ENCODE measurements around the gene PPP2R2B. TPM values are rescaled to one million over a fixed set of nuclear protein-coding genes. Genes with fewer than 3 reads are reported as not detected.
"Not testable (repeated sequence)": the region's sequence is repeated elsewhere in the genome, so short reads cannot be mapped to it uniquely, and the experiment has no call there.

Gene PPP2R2B
- total RNA-seq, 1 donor from 2014 or later: 0.03 TPM

GRCh38 chr5:146624179-146624578, 254.4 kb downstream of the PPP2R2B start:
- DNase-seq (ENCODE audit: low spot score) (no peak), ATAC-seq (no peak)

GRCh38 chr5:146623666-146624065, 254.9 kb downstream of the PPP2R2B start:
- DNase-seq (ENCODE audit: low spot score): no peak

GRCh38 chr5:146623009-146623408, 255.5 kb downstream of the PPP2R2B start:
- DNase-seq (ENCODE audit: low spot score) (no peak), ATAC-seq (no peak)

More at GRCh38 chr5:146623666-146624065, 254.9 kb downstream of the PPP2R2B start:
- ATAC-seq: no peak

- ATAC-seq: no peak
- no peak for DNase-seq (ENCODE audit: low spot score)
These were observed 256.2 kb downstream of the PPP2R2B start for GRCh38 chr5:146622391-146622790.

- DNase-seq (ENCODE audit: low spot score) (no peak), ATAC-seq (no peak)
These were observed 257.9 kb downstream of the PPP2R2B start for GRCh38 chr5:146620669-146621051.

GRCh38 chr5:146620031-146620668, 258.4 kb downstream of the PPP2R2B start:
- no peak for ATAC-seq
- no peak for DNase-seq (ENCODE audit: low spot score)

GRCh38 chr5:146618434-146618833, 260.1 kb downstream of the PPP2R2B start:
- ATAC-seq: peak; percentile 35
- DNase-seq (ENCODE audit: low spot score): no peak

- not testable (repeated sequence) for DNase-seq (ENCODE audit: low spot score); ATAC-seq
These were observed 268.8 kb downstream of the PPP2R2B start for GRCh38 chr5:146609731-146610130.

- ATAC-seq (no peak), DNase-seq (ENCODE audit: low spot score) (no peak)
These were observed 270.8 kb downstream of the PPP2R2B start for GRCh38 chr5:146607659-146608332.

GRCh38 chr5:146606893-146607292, 271.7 kb downstream of the PPP2R2B start:
- ATAC-seq (no peak), DNase-seq (ENCODE audit: low spot score) (no peak)

- DNase-seq (ENCODE audit: low spot score): no peak
- no peak for ATAC-seq
These were observed 278.2 kb downstream of the PPP2R2B start for GRCh38 chr5:146600376-146600775.

- no peak for ATAC-seq
- DNase-seq (ENCODE audit: low spot score): no peak
These were observed 279.3 kb downstream of the PPP2R2B start for GRCh38 chr5:146599261-146599660.

- DNase-seq (ENCODE audit: low spot score): no peak
- ATAC-seq: no peak
These were observed 283.5 kb downstream of the PPP2R2B start for GRCh38 chr5:146595088-146595487.

- no peak for DNase-seq (ENCODE audit: low spot score)
- no peak for ATAC-seq
These were observed 286.2 kb downstream of the PPP2R2B start for GRCh38 chr5:146592352-146592751.

GRCh38 chr5:146589028-146589345, 289.6 kb downstream of the PPP2R2B start:
- ATAC-seq: no peak
- DNase-seq (ENCODE audit: low spot score): no peak

- DNase-seq (ENCODE audit: low spot score): no peak
- no peak for ATAC-seq
These were observed 290.1 kb downstream of the PPP2R2B start for GRCh38 chr5:146588331-146589027.

- DNase-seq (ENCODE audit: low spot score): no peak
- ATAC-seq: no peak
These were observed 291.8 kb downstream of the PPP2R2B start for GRCh38 chr5:146586752-146587151.

- no peak for ATAC-seq
- no peak for DNase-seq (ENCODE audit: low spot score)
These were observed 293.8 kb downstream of the PPP2R2B start for GRCh38 chr5:146584750-146585149.

GRCh38 chr5:146582051-146582596, 296.4 kb downstream of the PPP2R2B start:
- no peak for DNase-seq (ENCODE audit: low spot score)
- ATAC-seq: no peak

GRCh38 chr5:146580237-146580636, 298.3 kb downstream of the PPP2R2B start:
- no peak for ATAC-seq
- no peak for DNase-seq (ENCODE audit: low spot score)

- no peak for ATAC-seq
- DNase-seq (ENCODE audit: low spot score): no peak
These were observed 303.8 kb downstream of the PPP2R2B start for GRCh38 chr5:146574713-146575112.

GRCh38 chr5:146568161-146568560, 310.4 kb downstream of the PPP2R2B start:
- DNase-seq (ENCODE audit: low spot score) (no peak), ATAC-seq (no peak)
